AG10803 (cell line): ENCODE measurements around the gene GREM1.

Experiments
- DNase-seq: peaks from one replicate; pipeline ENCODE4 v3.0.0; 2010; ENCODE audit warnings: low read depth
- H3K4me3 ChIP-seq: 2 replicates; pipeline ENCODE4 v1.5.1; 2011; ENCODE audit warnings: mild to moderate bottlenecking, low read length, control low read depth
- TF ChIP-seq, protein P1 (sequence below): conservative IDR thresholded peaks from 2 replicates; pipeline ENCODE4 v1.5.1; 2011; ENCODE audit warnings: mild to moderate bottlenecking, low read length, control low read depth, inconsistent platforms

GREM1 gene

DNA sequence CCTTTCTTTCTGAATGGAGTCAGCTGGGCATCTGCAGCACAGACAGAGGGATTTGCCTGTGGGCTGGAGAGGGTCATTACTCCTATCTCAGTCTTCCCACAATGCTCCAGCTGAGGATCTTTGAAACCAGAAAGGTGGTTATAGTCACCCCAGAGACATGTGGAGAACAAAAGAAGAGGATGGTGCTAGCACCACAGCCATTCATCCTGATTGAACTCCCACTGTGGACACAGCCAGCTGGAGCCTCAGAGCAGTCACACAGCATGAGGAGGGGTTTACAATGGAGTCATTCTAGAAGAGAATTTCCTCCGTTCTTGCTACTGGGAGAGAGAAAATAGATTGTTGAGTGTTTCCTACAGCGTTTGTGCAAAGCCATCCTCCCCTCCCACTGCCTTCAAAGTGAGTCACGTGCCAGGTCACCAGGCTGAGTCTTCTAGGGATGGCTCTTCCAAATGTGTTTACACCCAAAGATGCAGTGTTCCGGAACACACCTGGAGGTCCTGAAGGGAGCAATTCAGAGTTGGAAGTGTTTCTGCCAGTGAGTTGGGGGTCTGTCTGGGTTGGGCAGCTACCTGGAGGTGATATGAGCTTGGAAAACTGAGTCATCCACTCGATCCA, 18.9 kb upstream of the GREM1 start:
- H3K4me3 ChIP-seq: no peak overlapping the region
- no peak for DNase-seq
- TF ChIP-seq, protein P1, sequence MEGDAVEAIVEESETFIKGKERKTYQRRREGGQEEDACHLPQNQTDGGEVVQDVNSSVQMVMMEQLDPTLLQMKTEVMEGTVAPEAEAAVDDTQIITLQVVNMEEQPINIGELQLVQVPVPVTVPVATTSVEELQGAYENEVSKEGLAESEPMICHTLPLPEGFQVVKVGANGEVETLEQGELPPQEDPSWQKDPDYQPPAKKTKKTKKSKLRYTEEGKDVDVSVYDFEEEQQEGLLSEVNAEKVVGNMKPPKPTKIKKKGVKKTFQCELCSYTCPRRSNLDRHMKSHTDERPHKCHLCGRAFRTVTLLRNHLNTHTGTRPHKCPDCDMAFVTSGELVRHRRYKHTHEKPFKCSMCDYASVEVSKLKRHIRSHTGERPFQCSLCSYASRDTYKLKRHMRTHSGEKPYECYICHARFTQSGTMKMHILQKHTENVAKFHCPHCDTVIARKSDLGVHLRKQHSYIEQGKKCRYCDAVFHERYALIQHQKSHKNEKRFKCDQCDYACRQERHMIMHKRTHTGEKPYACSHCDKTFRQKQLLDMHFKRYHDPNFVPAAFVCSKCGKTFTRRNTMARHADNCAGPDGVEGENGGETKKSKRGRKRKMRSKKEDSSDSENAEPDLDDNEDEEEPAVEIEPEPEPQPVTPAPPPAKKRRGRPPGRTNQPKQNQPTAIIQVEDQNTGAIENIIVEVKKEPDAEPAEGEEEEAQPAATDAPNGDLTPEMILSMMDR: no peak

DNA sequence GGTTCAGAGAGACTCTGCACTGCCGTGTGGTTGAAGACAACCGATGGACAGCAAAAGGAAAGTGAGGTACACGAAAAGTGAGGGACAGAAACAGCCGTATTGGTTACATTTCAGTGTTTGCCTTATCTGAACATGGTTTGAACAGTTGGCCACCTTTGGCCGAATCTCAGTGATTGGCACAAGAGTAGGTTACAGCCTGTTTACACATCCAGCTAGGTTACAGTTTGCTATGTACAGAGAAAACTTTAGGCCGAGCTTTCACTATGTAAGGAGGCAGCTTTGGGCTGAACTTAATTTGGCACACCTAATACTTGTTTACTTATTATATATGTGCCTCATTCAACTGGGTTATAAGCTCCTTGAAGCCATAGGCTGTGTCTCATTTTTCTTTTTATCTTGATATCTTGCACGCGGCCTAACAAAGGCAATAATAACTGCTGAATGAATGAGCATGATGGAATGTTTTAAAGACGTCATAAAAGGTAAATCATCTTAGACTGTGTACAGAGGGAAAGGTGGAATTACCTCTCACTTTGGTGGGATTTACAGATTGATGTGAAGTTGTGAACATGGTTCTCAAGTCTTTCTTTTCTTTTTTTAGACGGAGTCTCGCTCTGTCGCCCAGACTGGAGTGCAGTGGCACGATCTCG, 17.2 kb upstream of the GREM1 start:
- no peak overlapping the region for H3K4me3 ChIP-seq
- no peak for DNase-seq
- TF ChIP-seq, protein P1: no peak

DNA sequence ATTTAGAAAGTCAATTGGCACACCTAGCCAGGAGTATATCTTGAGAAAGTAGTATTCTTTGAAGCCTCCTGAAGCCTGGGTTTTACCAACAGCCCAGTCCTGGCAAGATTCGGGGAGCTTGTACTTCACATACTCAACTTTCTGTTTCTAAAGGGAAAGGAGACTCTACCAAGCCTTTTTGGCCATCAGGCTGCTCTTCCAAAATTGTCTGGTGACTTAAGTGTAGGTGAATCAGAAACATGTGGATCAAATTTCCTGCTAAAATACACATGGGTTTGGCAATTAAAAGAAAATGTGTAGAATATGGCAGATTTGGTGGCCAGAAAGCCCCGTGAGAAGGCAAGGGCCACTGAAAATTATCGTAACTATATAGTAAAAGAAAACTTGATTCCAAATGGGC, 15.9 kb upstream of the GREM1 start:
- no peak for DNase-seq
- TF ChIP-seq, protein P1: no peak
- no peak overlapping the region for H3K4me3 ChIP-seq

DNA sequence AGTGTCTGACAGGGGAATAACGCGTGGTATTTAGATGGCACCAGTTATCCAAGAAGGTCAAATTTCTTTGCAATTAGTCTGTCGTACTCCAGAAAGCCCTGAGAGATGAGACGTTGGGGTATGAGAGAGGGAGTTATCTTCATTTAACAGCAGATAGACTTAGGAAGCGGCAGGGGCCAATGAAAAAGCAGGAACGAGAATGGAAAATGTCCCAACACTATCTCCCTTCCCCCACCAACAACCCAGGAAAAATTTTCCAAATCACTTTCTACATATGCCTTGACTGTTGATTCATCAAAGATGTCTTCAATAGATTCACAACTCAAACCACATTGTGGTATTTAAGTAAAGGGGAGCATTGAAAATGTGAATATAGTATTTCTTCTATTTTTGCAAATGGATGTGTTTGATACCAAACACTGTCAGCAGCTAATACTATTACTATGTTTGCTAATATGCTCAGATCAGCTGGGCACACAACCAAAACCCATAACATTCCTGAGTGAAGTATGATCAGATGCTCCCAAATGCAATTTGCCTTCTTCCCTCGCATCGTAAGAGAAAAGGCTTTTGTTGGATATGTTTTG, 13.3 kb upstream of the GREM1 start:
- H3K4me3 ChIP-seq: no peak overlapping the region
- TF ChIP-seq, protein P1: no peak
- DNase-seq: peak; percentile 97

DNA sequence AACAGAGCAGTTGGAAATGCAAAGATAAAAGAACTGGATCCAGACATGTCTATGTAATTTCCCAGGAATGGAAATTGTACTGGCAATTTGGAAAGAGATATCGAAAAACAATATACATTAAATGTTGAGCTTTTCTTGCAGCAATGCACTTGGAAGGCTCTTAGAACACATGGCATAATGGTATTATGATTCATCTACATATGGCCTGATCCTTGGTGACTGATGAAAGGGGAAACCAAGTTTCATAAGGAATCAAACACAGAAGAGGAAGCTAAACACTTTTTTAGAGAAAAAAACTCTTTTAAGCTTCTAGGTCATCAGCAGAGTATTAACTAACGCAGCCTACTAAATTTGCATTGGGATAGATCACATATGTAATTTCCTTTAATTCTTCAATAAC, 12.4 kb upstream of the GREM1 start:
- DNase-seq: no peak
- no peak overlapping the region for H3K4me3 ChIP-seq
- TF ChIP-seq, protein P1: no peak

DNA sequence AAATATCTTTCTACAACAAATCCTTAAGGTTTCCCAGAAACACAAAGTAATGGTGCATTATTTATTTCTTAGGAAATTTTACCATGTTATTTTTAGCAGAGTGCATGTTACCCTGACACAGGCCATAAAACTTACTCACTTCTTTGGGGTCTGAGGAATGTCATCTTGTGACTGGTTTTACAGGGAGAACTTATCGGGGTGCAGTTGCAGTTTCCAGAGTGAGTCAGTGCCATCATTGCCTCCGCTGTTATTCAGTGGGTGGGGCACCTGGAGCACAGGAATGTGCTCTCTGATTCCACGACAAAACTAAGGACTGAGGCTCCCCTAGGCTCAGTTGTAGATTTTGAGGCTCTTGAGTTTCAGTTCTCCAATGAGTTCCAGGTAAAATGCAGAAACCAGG, 11.1 kb upstream of the GREM1 start:
- DNase-seq: peak; percentile 78
- TF ChIP-seq, protein P1: no peak
- no peak overlapping the region for H3K4me3 ChIP-seq

DNA sequence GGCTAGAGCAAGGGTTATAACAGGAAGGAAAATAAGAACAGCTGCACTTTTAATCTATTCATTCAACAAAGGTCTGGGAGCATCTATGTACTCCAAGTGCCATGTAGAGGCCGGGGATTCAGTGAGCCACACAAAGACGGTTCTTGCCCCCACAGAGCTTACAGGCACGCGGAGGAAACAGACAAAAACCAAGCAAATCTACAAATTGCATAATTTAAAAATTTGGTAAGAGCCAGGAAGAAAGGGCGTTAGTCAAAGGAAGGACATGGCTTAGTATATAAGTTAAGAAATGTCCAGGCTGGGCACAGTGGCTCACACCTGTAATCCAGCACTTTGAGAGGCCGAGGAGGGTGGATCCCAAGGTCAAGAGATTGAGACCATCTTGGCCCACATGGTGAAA, 10.4 kb upstream of the GREM1 start:
- TF ChIP-seq, protein P1: no peak
- H3K4me3 ChIP-seq: no peak overlapping the region
- DNase-seq: no peak
